ENCODE results near the gene RDH16. TPM values are rescaled to one million over a fixed set of nuclear protein-coding genes. Genes with fewer than 3 reads are reported as not detected.

Gene RDH16
- total and polyA plus RNA-seq, 4 donors, result 12.9 to 382 (median 219) TPM

DNA sequence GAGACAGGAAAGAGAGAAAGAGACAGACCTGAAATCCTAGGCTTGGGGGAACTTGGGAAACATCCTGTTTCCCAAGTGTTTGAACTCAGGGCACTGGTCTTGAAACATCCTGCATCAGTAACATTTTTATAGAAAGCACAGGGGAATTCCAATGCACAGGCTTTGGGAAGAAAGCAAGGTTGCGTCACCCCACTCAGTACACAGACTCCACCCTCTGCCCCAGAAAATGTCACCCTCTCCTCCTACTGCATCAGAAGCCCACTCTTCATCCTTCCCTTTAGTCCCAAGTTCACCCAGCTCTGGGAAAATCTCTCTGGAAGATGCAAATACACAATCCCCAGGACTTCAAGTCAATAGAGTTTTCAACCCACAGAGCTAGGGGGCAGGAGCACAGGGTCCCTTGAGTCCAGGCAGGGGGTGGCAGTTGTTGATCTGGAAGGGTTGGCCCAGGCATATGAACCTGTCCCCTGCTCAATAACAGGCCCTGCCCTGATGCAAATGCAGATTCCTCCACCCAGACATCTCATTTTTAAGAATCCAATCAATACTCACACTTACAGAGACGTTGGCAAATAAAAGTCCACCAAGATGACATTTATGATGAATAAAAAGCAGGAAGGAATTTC is 1.7 kb downstream of the RDH16 start (continued):
- TF ChIP-seq GABPA (IDR thresholded peaks at IDR 0.05 in 1 of 2, conservative IDR thresholded peaks at IDR 0.05 in 1 of 2) (no peak), HNF4A (conservative IDR thresholded peaks at IDR 0.05) (peak; percentile 60 to 66), JUND (IDR thresholded peaks at IDR 0.05) (peak in 1 of 2 donors; percentile 57)

GRCh38 chr12:56954958-56955355 is 2.5 kb downstream of the RDH16 start:
- Histone ChIP-seq H3K36me3 (ENCODE audit: control insufficient read depth in 4 of 4, insufficient read depth in 3 of 4, low read depth in 1 of 4, low read length in 3 of 4) (peaks cover 17 to 50% (median 29%) of the 10 kb centered on the region in 4 donors), H3K27me3 (ENCODE audit: control insufficient read depth in 4 of 4, insufficient read depth in 4 of 4, low read length in 3 of 4) (no peaks in the 10 kb centered on the region), H3K9me3 (ENCODE audit: control insufficient read depth in 4 of 4, low read length in 3 of 4) (no peaks in the 10 kb centered on the region), H3K4me1 (ENCODE audit: control insufficient read depth in 4 of 4, insufficient read depth in 4 of 4, low read length in 3 of 4) (peaks cover 11 to 45% (median 26%) of the 10 kb centered on the region in 4 donors), H3K27ac (ENCODE audit: low read depth in 1 of 2, low read length in 2 of 2) (peak overlapping the region; percentile 71 to 80), H3K9ac (ENCODE audit: low read depth in 1 of 2, low read length in 2 of 2) (peak overlapping the region; percentile 20 to 93), H3K4me3 (ENCODE audit: low read depth in 1 of 3, low read length in 3 of 3) (peak overlapping the region; percentile 50 to 93 (median 74))
- TF ChIP-seq HNF4G (IDR thresholded peaks at IDR 0.05), result no peak
- TF ChIP-seq, protein P1, sequence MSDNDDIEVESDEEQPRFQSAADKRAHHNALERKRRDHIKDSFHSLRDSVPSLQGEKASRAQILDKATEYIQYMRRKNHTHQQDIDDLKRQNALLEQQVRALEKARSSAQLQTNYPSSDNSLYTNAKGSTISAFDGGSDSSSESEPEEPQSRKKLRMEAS (IDR thresholded peaks at IDR 0.05), result no peak
- no peak for TF ChIP-seq YY1 (IDR thresholded peaks at IDR 0.05)
- TF ChIP-seq JUND (IDR thresholded peaks at IDR 0.05), result no peak
- no peak for TF ChIP-seq RXRA (IDR thresholded peaks at IDR 0.05)
- 43% methylated on average over 6 of the region's 6 CpGs for WGBS
- DNase-seq (ENCODE audit: low spot score), result no peak

- TF ChIP-seq TAF1 (conservative IDR thresholded peaks at IDR 0.05), result no peak
- no peak for TF ChIP-seq ZBTB33 (IDR thresholded peaks at IDR 0.05)
- TF ChIP-seq, protein P2, sequence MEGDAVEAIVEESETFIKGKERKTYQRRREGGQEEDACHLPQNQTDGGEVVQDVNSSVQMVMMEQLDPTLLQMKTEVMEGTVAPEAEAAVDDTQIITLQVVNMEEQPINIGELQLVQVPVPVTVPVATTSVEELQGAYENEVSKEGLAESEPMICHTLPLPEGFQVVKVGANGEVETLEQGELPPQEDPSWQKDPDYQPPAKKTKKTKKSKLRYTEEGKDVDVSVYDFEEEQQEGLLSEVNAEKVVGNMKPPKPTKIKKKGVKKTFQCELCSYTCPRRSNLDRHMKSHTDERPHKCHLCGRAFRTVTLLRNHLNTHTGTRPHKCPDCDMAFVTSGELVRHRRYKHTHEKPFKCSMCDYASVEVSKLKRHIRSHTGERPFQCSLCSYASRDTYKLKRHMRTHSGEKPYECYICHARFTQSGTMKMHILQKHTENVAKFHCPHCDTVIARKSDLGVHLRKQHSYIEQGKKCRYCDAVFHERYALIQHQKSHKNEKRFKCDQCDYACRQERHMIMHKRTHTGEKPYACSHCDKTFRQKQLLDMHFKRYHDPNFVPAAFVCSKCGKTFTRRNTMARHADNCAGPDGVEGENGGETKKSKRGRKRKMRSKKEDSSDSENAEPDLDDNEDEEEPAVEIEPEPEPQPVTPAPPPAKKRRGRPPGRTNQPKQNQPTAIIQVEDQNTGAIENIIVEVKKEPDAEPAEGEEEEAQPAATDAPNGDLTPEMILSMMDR (IDR thresholded peaks at IDR 0.05; ENCODE audit: low read depth, low read length, missing input control), result no peak
- TF ChIP-seq FOXA2 (IDR thresholded peaks at IDR 0.05), result no peak
- no peak for TF ChIP-seq NR2F2 (IDR thresholded peaks at IDR 0.05)
- TF ChIP-seq GABPA (IDR thresholded peaks at IDR 0.05 in 1 of 2, conservative IDR thresholded peaks at IDR 0.05 in 1 of 2), result no peak
- TF ChIP-seq SP1 (IDR thresholded peaks at IDR 0.05), result no peak
- no peak for TF ChIP-seq ATF3 (IDR thresholded peaks at IDR 0.05)
- no peak for TF ChIP-seq HNF4G (IDR thresholded peaks at IDR 0.05)
- TF ChIP-seq RXRA (IDR thresholded peaks at IDR 0.05), result no peak
- no peak for TF ChIP-seq JUND (IDR thresholded peaks at IDR 0.05)
- TF ChIP-seq, protein P1 (IDR thresholded peaks at IDR 0.05), result no peak
- Histone ChIP-seq H3K36me3 (ENCODE audit: control insufficient read depth in 4 of 4, insufficient read depth in 3 of 4, low read depth in 1 of 4, low read length in 3 of 4) (peaks cover 17 to 54% (median 33%) of the 10 kb centered on the region in 4 donors), H3K9me3 (ENCODE audit: control insufficient read depth in 4 of 4, low read length in 3 of 4) (no peaks in the 10 kb centered on the region), H3K27me3 (ENCODE audit: control insufficient read depth in 4 of 4, insufficient read depth in 4 of 4, low read length in 3 of 4) (no peaks in the 10 kb centered on the region), H3K27ac (ENCODE audit: low read depth in 1 of 2, low read length in 2 of 2) (peak overlapping the region; percentile 71 to 80), H3K4me3 (ENCODE audit: low read depth in 1 of 3, low read length in 3 of 3) (peak overlapping the region; percentile 50 to 93 (median 74)), H3K9ac (ENCODE audit: low read depth in 1 of 2, low read length in 2 of 2) (peak overlapping the region; percentile 0 to 22), H3K4me1 (ENCODE audit: control insufficient read depth in 4 of 4, insufficient read depth in 4 of 4, low read length in 3 of 4) (peaks cover 11 to 45% (median 26%) of the 10 kb centered on the region in 4 donors)
- DNase-seq (ENCODE audit: low spot score), result peak; percentile 26
- 79% methylated on average over 6 of the region's 6 CpGs for WGBS
Measured at GRCh38 chr12:56954057-56954957, 3.1 kb downstream of the RDH16 start.
